HG02970 (cell line): ENCODE data around the gene LEP.

ENCODE experiments used
- ATAC-seq: cut with Tn5 transposase; IDR thresholded peaks from one replicate; pipeline ENCODE4 v1.9.1; 2021; ENCODE audit warnings: mild to moderate bottlenecking, moderate library complexity, moderate number of reproducible peaks; ENCODE audit not compliant: unreplicated experiment, low FRiP score

LEP gene

GRCh38 chr7:128243273-128243672, 2.2 kb downstream of the LEP start:
- no peak for ATAC-seq

- ATAC-seq: no peak
These were observed 3.8 kb downstream of the LEP start for GRCh38 chr7:128244861-128245260.

GRCh38 chr7:128247108-128247507, 6.0 kb downstream of the LEP start:
- no peak for ATAC-seq

- ATAC-seq: no peak
These were observed 6.6 kb downstream of the LEP start for GRCh38 chr7:128247640-128248194.

- ATAC-seq: no peak
These were observed 10.3 kb downstream of the LEP start for GRCh38 chr7:128251337-128251736.

GRCh38 chr7:128253701-128254100, 12.6 kb downstream of the LEP start:
- no peak for ATAC-seq

GRCh38 chr7:128254470-128254869, 13.4 kb downstream of the LEP start:
- ATAC-seq: no peak

- ATAC-seq: no peak
These were observed 14.2 kb downstream of the LEP start for GRCh38 chr7:128255271-128255670.

GRCh38 chr7:128257458-128257857, 16.4 kb downstream of the LEP start:
- no peak for ATAC-seq

GRCh38 chr7:128259131-128260061, 18.3 kb downstream of the LEP start:
- ATAC-seq: no peak

- ATAC-seq: no peak
These were observed 19.2 kb downstream of the LEP start for GRCh38 chr7:128260069-128260795.

GRCh38 chr7:128262273-128263028, 21.4 kb downstream of the LEP start:
- no peak for ATAC-seq

GRCh38 chr7:128263420-128263819, 22.3 kb downstream of the LEP start:
- no peak for ATAC-seq

- ATAC-seq: no peak
These were observed 23.4 kb downstream of the LEP start for GRCh38 chr7:128264477-128264876.

GRCh38 chr7:128265156-128265905, 24.3 kb downstream of the LEP start:
- no peak for ATAC-seq

- no peak for ATAC-seq
These were observed 24.8 kb downstream of the LEP start for GRCh38 chr7:128265906-128266300.

GRCh38 chr7:128266529-128266882, 25.4 kb downstream of the LEP start:
- no peak for ATAC-seq

- ATAC-seq: no peak
These were observed 26.0 kb downstream of the LEP start for GRCh38 chr7:128266883-128267594.

- no peak for ATAC-seq
These were observed 26.5 kb downstream of the LEP start for GRCh38 chr7:128267595-128267924.

- ATAC-seq: no peak
These were observed 27.2 kb downstream of the LEP start for GRCh38 chr7:128268233-128268632.
